Heart left ventricle (tissue), 13 donors: ENCODE results near the gene FNDC3B.

Source experiments
- POLR2A ChIP-seq, 2 donors: fragments of 450-650 bp; IDR thresholded peaks; one replicate each; pipeline ENCODE4 v1.6.1; 2017; ENCODE audit warnings: antibody characterized with exemption in 2 of 2, mild to moderate bottlenecking in 2 of 2, moderate library complexity in 2 of 2
- TF ChIP-seq, protein P1 (sequence below), 12 donors: fragments of 200-600 bp; sonication (generic) in 4 of 12; IDR thresholded peaks; one replicate each; pipeline versions ENCODE4 v1.5.0 to v1.8.0; 2018 to 2022; ENCODE audit warnings: antibody characterized with exemption in 12 of 12, mild to moderate bottlenecking in 5 of 12
- donor health status: ischemic (EF 13 %, LVEDD 7.1; RV severe dilation, severe dysfunction).
- donor health status: DM: no; HTN: yes; CAD: no.
- donor health status: DM: no; HTN: no; CAD: no.
- donor health status: ischemic (EF 25% LVEDD 6.9; RV normal size, moderate dysfunction).
- donor health status: ischemic (EF 25% LVEDD 5.7; RV mildly dilated, moderate dysfunction).
- donor health status: ischemic (EF 35%, LVEDD 5.7; RV mildly dilated, moderate dysfunction).
- donor health status: nonischemic (EF 11% LVEDD 7.7; RV severe dilation, severe dysfunction).
- donor health status: DM: yes; HTN: yes; CAD: no.
- donor health status: PGD.
- donor health status: ischemic (EF 29% LVEDD 5.4; RV normal size, mild dysfunction).
- donor health status: nonischemic (EF 23%, LVEDD 6.1; RV moderate dilation, normal function).

DNA sequence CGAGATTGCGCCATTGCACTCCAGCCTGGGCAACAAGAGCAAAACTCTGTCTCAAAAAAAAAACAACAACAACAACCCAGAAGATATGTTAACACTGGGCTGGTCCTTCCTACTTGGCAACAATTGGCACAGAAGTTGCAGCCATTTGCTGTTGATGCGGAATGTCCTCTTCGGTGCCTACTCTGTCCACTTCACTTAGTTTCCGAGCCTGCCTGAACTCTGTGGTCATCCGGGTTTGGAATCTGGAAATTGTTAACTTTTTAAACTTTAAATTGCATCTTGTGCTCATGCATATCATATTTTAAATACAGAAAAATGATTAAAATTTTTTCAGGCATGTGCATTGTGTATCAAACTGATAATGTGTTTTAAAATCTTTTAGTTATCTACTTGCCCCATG lies 81.5 kb downstream of the FNDC3B start:
- TF ChIP-seq, protein P1, sequence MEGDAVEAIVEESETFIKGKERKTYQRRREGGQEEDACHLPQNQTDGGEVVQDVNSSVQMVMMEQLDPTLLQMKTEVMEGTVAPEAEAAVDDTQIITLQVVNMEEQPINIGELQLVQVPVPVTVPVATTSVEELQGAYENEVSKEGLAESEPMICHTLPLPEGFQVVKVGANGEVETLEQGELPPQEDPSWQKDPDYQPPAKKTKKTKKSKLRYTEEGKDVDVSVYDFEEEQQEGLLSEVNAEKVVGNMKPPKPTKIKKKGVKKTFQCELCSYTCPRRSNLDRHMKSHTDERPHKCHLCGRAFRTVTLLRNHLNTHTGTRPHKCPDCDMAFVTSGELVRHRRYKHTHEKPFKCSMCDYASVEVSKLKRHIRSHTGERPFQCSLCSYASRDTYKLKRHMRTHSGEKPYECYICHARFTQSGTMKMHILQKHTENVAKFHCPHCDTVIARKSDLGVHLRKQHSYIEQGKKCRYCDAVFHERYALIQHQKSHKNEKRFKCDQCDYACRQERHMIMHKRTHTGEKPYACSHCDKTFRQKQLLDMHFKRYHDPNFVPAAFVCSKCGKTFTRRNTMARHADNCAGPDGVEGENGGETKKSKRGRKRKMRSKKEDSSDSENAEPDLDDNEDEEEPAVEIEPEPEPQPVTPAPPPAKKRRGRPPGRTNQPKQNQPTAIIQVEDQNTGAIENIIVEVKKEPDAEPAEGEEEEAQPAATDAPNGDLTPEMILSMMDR (IDR thresholded peaks at IDR 0.05): no peak
- no peak for TF ChIP-seq POLR2A (IDR thresholded peaks at IDR 0.05)
